SHP77 treated with DMSO at 0.1 percent for 48 hours (cell line): ENCODE measurements around the gene PTPRD.

Experiments
- DNase-seq: peaks from one replicate; lab custom pipeline; 2025; lab: John Stamatoyannopoulos, UW

PTPRD gene

DNA sequence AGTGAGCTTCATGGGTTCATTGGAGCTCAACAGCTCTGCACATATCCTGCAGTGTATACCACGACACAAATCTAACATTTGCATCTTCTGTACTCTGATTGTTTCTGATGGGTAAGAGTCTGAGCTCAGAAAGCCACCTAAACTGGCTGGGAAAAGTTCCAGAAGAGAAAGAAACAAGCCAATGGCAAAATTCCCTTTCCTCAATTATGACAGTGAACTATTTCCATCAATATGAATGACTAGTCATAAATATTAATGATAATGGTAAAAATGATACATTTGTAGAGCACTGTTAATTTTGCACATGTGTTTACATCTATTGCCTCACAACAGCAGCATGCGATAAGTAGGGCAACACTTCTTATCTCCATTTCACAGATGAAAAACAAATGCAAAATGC is 1711.7 kb downstream of the PTPRD start:
- DNase-seq, result no peak

DNA sequence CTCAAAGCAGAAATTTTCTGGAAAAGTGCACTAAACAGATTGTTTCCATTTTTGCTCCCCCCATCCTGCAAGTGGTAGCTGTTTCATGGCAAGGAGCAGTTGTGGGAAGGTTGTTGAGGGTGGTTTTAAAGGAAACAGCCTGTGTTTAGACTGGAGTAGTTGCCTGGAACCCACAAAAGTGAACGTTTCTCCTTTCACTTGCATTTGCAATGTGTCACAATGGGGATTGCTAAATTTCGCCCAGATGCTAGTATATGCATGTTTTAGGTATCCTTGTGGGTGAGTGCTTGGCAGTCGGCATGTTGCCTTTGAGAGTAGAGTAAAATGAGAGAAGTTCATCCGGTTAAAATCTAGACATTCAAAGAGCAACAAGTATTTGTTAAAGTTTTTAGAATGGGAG is 1713.3 kb downstream of the PTPRD start:
- DNase-seq, result no peak

DNA sequence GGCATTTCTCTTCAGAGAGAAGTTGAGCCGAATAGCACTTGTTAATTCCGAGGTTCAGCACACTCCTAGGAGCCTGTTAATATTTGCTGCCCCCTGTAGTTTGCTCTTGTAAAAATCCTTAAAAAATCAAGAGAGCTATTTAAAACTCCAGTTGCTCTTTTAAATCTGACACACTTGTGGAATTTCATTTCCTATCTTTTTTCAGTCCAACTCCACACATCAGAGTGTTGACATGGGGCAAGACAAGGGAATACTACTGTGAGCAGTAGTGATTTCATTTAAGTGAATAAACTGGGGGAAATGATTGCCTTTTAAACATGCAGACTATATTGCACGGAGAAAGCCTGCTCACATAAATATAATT is 1717.0 kb downstream of the PTPRD start:
- DNase-seq, result no peak

DNA sequence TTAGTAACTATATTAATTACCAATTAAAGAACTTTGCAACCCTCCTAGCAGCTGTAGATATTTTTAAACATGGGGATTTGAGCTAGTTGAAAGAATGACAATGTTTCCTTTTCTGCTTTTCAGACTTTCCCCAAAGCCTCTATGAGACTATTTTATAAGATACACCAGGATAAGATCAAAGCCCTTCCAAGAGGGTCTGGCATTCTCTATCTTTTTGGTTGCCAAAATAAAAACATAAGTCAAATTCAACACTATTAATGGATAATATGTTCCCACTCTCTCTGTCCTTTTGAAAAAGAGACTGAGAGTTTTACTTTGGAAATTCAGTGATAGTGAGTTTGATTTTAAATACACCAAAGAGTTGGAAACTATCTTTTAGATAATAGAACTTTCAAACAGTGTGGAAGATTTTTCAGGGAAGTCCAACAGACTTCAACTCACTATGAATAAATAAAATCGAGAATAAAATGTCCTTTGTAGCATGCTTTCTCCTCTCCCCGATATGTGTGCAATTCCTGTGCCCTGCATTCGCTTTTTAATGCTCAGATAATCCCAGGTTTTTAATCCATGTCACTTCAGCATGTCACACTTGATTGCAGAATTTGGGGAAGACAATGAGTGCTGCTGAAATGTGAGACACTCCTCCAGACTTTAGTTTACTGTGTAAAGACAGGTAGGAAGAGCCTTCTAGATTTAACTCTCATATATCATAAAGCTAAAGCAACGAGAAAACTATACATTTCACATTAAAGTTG is 1717.5 kb downstream of the PTPRD start:
- no peak for DNase-seq

DNA sequence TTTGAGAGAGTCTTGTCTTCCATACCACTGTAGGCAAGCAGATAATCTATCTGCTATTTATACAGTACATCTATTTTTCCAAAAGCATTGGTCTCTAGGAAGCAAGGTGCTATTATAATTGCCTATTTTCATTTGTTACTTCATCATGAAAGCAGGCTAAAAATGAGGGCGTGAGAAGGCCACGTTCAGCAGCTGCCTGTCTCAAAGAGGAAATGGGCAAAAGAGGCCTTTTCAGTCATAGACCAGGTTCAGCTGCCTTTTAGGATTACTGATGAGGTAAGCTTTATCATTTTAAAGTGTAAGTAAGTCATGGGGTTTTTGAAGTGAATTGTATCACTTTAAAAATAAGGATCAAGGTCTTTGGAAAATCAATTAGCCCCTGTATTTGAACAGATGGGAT is 1722.1 kb downstream of the PTPRD start:
- no peak for DNase-seq

DNA sequence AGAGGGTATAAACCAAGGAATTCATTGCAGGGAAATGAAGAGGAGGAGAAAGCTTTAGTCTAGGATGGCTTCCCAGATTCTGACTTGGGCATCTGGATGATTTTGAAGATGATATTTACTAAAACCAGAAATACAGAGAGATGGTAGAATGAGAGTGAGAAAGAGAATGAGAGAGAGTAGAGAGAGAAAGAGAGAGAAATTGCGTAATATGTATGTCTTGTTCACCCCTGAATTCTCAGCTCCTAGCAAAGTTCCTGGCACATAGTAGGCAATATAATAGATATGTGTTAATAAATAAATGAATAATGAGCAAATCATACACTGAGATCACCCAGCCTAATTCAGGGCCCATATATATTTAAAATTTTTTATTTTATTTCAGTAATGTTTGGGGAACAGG is 1723.7 kb downstream of the PTPRD start:
- DNase-seq, result no peak

DNA sequence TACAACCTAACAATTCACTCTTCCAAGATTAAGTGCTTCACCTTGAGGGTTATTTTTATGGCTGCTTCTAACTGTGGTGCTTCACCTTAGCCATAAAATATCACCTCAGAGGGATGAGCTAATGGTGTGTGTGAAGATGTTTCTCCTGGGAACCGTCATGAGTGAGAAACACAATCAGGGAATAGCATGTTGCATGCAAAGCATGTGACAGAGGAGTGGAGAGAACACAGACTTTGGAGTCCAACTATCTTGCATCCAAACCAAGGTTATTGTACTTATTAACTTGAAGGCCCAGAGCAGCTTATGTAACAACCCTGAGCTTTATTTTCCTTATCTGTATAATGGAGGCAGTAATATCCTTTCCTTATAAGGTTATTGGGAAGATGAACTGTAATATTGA is 1724.2 kb downstream of the PTPRD start:
- DNase-seq, result no peak

DNA sequence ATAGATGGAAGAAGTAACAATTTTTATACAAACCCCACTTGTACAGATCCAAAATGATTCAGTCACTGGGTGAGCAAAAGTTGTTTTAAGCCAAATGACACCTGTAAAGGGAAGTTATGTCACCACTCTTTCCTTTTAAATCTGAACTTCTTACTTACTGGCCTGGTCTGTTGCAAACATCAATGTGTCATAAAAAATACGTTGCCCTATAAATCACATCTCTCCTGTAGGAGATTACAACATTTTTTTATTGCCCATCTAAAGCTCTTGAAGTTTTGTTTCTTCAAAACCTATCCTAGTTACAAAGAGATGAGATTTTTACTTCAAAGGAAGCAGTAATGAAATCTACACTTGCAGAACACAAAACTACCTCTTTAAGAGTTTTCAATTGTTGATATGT is 1725.4 kb downstream of the PTPRD start:
- no peak for DNase-seq

DNA sequence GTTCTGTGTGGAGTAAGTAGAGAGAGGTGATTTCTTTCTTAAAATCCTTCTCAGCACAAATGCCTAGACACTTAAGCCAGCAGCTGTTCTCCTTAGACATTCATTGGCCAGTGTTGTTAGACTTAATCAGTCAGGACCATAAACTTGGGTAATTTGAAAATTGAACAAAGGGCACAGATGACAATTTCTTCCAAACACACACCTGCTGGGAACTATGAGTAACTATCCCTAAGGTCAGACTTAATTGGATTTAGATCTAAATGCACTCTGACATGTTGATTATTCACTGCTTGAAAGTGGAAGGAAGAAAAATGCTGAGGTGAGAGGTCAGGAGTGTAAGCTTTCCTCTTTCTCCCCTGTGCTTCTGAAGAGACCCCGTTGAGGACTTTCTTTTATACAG is 1729.5 kb downstream of the PTPRD start:
- no peak for DNase-seq

DNA sequence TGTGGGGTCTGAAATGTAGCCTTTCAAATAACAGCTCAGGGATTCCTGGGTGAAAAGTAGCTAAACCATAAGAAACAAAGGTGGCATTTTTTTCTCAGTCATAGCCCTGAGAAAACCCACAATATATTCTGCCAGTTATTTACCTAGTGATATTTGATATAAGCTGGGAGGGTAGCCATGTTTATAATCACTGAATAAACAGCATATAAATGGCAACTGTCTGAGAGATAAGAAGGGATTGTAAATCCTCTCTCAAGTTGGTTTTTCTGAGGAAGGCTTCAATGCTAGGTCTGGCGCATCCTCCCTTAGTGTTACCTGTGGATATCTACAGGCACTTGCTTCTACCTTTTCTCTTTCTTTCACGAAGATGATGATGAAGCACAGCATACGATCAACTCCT is 1732.7 kb downstream of the PTPRD start:
- DNase-seq, result no peak

DNA sequence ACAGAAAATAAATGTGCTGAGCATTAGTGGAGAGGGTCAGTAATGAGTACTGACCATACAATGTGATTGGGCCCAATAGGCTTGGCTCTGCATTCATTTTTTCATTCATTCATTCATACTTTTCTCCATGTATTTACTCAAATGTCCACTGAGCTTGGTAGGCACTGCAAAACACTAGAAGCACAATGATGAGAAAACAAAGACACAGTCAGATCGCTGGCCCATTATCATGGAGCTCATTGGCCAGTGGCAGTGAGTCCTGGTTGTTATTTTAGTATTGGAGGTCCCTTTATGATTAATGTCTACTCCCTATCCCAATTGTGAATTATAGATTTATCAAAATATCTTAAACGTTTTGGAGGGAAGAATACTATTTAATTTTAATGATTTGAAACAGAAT is 1733.5 kb downstream of the PTPRD start:
- DNase-seq, result no peak

DNA sequence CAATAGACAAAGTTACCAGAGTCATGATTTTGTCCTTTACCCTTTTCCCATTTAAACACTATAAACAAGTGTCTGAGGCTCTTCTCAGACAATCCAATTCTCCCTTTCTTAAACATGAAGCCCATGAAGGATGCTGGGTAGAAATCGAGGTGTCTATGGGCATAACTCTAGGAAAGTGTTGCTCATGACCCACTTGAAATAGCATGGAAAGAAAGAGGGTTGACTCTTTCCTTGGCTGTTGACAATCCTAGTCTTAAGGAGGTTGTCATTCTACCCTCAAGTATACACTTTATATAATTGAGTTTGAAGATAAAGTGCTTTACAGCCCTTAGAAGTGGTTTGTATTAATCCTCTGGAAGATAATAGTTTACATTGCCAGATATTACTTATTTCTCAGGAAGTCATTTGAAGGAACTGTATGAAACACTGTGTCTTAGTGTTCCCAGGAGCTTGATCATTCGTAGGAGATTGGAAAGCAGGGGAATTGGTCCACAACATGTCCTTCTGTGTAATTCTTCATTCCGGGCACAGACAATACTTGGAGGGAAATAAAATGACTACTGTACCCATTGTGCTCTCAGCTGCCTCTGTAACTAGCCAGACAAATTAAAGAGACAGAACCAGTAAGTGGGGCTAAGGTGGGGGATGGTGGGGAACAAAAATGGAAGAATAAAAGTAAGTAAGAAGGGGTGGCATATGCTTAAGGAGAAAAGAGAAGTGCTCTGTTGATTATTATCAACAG is 1734.9 kb downstream of the PTPRD start:
- no peak for DNase-seq

DNA sequence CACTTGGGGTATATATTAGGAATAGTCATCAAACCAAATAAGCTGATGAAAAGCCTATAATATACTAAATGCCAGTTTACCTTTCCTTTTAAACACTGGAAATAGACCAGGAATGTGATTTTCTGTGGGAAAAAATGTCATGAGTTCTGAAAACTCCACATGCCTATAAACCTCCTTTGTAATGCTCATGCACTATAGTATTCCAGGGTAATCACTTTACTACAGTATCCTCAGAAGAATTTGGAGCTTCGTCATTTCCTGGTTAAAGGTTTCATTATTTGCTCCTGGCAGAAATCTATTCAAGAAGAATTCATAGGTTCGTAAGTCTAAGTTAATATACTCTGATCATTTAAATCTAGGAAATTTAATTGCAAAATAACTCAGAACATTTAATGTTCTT is 1736.5 kb downstream of the PTPRD start:
- DNase-seq, result no peak

DNA sequence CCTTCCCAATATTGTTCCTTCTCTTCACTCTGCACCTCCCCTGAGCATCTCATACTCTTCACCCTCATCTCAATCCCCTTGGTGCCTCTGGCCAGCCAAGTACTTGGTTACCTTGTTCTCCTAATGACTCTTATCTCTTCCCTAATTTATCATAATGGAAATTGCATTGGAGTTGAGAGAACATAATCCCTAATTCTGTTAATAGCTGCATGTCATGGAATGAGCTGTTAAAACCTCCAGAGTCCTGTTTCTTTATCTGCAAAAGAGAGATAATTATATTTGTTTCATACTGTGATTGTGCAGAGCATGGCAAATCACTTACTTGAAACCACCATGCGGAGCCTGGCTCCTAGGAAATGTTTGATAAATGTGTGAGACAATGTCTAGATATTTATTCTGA is 1738.3 kb downstream of the PTPRD start:
- no peak for DNase-seq

DNA sequence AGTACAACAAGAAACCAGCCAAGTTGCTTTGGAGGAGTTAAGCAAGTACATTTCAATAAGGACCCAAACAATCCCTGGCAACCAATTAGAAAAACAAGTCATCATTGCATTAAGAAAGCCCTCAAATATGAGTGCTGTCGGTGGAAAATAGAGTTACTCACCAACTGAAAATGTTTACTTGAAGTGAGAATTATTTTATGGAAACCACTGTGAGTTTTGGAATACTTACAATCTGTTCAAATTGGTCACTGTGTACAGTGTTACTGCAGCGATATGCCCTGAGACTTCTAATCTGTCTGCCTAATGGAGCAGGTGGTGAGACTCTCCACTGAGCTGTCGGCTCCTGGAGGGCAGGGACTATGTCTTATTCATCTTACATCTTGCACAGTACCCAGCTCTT is 1740.0 kb downstream of the PTPRD start:
- no peak for DNase-seq

DNA sequence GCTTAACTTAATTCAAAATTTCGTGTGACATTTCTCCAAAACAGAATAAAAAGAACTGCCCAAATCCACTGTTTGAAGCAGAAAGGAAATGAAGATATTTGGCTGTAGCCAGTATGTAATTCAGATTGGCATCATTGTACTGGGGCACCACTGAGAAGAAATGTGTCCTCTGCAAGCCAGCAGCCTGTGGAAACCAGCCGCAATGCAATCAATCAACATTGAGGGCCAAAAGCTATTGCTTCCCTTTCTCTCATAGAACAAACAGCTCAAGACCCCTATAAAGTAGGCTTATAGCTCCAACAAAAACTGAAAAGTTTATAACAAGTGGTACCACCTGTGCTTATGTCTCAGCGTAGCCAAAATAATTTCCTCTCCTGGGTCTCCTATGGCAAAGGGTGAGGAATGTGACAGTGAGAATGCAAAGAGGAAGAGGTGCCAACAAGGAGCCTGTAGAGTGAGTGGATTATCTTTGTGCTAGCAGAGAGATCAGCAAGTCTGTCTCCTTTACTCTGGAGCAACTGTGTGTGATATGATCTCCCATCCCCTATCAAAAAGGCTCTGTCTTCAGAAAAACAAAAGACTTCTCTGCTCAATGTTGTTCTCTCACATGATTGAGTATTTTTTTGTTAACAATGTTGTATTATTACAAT is 1740.9 kb downstream of the PTPRD start:
- no peak for DNase-seq

DNA sequence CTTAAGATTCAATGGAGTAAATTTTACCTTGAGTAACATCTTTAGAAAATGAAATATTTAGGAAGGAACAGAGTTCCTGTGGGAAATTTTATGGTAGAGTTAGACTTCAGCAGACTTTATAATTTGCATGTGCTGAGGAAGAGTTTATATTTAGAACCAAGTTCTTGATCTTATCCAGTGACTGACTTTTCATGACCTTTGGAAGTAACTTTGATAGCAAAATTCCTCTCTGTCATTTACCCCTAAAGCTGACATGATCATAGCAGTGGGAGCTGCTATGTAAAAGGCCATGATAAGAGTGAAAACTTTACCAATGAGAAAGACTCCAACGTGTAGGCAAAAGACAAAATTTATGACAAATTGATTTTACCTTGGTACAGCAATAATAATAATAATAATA is 1741.4 kb downstream of the PTPRD start:
- DNase-seq, result no peak

DNA sequence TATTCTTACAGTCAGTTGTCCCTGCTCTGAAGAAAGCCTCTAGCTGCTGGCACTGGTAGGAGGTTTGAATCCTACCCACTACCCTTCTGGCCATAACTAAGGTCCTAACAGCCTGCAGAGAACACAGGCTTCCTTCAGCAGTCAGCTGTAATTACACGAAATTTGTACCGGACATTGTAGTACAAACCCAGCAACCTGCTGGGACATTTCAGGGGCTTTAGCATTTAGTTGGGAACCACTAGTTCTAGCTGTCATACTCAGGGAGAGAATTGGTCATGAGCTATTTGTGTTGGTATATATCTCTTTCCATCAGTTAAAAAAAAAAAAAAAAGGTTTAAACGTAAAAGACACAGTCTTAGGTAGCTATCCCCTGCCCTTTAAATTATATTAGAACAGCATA is 1743.0 kb downstream of the PTPRD start:
- DNase-seq, result no peak

DNA sequence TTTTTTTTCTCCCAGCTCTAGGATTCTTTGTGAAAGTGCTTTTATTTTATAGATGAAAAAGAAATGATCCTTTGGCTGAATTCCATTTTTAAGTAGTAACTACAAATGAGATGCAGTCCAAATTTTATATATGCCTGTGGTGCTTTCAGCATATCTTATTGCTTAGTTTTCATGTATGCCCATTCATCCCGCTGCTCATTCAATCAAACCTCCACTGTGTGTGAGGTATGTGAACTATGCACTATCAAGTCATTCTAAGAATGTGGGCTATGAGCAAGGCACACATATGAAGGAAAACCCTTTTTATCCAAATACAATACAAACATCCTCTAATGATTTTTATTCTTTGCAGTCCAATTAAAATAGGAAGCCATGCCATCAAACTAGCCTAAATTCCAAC is 1744.2 kb downstream of the PTPRD start:
- DNase-seq, result no peak

DNA sequence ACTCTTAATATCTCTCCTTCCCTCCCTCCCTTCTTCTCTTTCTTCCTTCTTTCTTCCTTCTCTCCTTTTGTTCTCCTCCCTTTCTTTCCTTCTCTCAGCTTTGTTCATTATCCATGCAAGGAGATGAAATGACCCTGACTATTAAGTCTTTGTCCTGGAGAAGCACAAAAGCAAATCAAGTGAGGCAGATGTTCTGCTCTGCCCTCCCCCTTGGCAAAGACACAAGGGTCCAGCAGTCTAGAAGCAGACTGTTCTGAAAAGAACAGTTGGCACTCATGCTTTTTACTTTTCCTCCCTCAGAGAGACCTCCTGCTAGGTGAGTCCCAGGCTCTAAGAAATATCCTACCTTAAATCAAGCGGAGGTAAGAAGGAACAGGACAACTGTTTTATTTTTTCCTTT is 1745.7 kb downstream of the PTPRD start:
- DNase-seq, result no peak

DNA sequence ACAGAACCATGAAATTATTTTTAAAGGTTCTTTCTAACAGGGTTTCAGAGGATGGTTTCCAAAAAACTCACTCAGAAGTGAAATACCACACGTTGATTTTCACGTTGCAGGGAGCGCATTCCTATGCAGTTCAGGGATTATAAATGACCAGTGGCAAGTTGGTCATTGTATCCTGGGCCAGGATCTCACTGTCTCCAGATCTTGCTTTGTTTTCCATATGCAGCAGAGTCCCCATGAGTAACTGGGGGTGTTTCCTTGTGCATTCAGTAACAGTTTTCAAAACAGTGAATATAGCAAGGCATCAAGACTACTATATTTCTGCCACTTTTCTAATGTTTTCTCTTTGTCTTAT is 1748.3 kb downstream of the PTPRD start:
- DNase-seq, result no peak

DNA sequence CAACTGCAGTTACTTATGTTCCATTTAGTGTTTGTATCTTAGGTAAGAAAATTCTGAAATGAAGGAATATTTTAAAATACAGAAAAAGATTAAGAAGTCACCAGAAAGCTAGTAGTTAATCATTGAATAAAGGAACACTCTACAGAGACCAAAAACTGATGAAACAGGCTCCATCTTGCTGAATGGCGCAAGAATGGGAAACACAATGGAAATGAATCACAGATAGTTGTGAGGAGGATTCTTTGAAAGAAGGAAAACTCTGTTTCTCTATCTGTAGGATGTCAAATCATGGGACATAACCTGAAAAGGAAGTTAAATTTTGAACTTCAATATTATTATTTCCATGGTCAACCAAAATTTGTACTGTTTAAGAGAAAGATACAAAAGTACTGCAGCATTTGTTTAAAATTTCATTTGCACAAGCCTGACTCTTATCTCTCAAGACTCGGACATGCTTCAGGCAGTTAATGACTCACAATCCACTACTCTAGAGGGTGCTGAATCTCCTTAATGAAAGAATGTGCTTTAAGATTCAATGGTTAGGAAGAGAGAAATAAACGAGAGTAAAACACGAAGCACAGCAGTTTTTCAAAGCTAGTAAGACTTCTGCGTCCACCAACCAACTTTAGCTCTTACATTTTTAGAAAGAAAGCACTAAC is 1748.8 kb downstream of the PTPRD start:
- no peak for DNase-seq

DNA sequence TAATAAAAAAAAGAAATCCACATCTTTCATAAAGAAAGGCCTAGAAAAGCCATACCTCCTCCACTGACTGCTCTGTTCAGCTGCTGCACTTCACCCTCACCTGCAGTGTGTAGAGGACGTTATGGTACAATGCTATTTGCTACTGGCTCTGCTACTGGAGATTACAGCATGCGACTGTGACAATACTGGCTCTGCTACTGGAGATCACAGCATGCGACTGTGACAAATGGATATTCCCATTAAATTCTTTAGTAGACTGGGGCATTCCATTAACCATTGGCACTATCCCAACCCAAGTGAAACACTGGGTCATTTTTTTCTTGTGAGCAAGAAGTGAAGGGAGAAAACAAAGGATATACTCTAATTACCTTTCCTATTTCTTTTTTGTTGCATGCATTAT is 1749.7 kb downstream of the PTPRD start:
- no peak for DNase-seq
